GM18499 (cell line): ENCODE data around the gene HEMK1.

ENCODE experiments used
- ATAC-seq: cut with Tn5 transposase; IDR thresholded peaks from one replicate; pipeline ENCODE4 v1.9.1; 2021; ENCODE audit warnings: moderate number of reproducible peaks; ENCODE audit not compliant: insufficient read depth, unreplicated experiment

HEMK1 gene, protein sequence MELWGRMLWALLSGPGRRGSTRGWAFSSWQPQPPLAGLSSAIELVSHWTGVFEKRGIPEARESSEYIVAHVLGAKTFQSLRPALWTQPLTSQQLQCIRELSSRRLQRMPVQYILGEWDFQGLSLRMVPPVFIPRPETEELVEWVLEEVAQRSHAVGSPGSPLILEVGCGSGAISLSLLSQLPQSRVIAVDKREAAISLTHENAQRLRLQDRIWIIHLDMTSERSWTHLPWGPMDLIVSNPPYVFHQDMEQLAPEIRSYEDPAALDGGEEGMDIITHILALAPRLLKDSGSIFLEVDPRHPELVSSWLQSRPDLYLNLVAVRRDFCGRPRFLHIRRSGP

DNA sequence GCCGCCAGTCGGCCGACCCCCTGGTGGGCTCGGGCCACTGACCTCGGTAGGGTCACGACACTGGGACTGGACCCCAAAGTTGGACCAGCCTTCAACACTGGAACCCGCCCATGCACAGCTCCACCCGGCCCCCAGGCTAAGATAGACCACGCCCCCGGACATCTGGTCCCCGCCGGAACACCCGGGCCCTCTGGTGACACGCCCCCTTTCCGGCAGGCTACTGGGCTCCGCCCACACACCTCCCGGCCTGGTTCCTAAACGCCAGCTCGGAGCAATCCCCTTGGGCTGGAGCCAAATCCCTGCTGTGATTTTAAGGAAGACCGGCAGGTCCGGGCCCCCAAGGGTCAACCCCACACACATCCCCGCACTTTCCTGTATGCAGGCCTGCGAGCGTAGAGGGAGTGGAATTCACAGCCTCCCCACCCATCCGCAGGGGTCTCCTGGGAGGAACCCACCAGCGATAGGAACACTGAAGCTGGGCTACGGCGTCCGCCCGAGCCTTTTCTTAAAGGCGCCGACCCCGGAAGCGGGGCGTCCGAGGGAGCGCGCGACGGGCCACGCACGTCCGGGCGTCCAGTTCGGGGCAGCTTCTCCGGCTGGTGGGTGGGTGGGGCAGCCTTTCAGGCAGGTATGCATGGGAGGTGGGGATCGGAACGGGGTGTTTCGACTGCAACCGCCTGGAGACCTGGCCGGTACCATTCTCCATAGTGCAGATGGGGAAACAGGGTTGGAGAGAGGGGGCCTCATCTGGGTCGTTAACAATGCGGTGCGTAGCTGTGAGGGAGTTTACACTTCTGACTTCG is at the start of gene HEMK1:
Gene HEMK1, plus strand, starts transcription at position 576 of the 803 bp plus-strand sequence. CDS start 1,583 bp downstream, outside the sequence.
- ATAC-seq, result peak; percentile 46

DNA sequence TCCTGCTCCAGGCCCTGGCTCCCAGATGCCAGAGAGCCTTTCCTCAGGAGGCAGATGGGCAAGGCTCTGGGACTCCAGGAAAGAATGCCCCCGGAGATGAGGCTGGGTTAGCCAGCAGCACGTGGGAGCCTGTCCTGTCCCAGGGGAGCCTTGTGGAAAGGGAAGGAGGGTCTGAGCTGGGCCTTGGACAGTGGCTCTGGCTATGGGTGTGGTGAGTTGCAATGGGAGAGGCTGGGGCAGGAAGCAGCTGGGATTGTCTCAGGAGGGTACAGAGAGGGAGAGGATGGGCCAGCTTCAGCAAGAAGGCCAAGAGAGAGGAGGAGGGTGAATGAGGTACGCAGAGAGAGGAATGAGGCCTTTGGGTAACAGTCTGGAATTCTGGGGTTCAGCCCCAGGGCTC is 48.5 kb upstream of the HEMK1 start:
- no peak for ATAC-seq

GRCh38 chr3:50521572-50521971 is 47.8 kb upstream of the HEMK1 start:
- no peak for ATAC-seq

DNA sequence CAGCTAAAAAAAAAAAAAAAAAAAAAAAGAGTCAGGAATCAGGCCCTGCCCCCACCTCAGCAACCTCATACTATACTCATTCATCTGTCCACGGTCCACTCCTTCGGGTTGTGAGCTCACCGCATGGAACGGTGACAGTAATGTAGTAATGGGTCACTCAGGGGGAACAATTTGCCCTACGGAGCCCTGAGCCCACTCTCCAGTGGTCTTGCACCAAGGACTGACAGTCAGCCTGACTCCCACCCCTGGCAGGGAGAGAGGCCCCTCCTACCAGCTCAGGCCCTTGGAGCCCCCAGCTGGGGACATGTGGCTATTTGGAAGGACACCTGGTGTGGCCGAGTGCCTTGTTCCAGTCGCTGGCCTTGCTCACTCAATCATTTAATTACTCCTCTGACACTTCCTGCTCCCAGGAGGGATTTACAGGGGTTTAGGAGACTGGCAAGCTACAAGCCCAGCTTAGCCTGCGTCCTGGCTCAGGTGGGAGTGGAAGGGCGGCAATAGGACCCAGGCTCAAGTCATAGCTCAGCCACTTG is 46.0 kb upstream of the HEMK1 start:
- no peak for ATAC-seq

- no peak for ATAC-seq
Observed at GRCh38 chr3:50524746-50525145, 44.6 kb upstream of the HEMK1 start.

- ATAC-seq, result no peak
Observed at GRCh38 chr3:50525191-50525910, 44.0 kb upstream of the HEMK1 start.

DNA sequence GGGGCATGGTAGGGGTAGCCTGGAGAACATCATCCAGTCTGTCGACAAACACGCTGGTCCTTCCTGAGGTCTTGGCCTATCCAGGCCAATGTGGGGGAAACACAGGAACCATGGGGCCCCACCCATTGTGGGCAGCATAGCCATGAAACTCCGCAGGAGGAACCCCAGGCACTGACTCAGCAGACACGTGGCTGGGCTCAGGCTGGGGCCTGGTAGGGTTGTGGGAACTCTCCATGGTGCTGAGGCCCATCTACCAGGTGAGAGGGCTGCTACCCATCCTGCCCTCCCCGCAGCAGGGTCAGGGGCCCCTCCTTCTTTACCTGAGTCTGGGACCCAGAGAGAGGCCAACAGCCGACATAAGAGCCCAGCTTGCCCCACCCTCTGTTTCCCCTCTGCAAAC is 43.3 kb upstream of the HEMK1 start:
- ATAC-seq, result no peak

- ATAC-seq, result no peak
Observed at GRCh38 chr3:50530001-50530970, 39.0 kb upstream of the HEMK1 start.

GRCh38 chr3:50531201-50531600 is 38.1 kb upstream of the HEMK1 start:
- no peak for ATAC-seq

- no peak for ATAC-seq
Observed at GRCh38 chr3:50532062-50532705, 37.1 kb upstream of the HEMK1 start.

GRCh38 chr3:50533316-50533715 is 36.0 kb upstream of the HEMK1 start:
- no peak for ATAC-seq

DNA sequence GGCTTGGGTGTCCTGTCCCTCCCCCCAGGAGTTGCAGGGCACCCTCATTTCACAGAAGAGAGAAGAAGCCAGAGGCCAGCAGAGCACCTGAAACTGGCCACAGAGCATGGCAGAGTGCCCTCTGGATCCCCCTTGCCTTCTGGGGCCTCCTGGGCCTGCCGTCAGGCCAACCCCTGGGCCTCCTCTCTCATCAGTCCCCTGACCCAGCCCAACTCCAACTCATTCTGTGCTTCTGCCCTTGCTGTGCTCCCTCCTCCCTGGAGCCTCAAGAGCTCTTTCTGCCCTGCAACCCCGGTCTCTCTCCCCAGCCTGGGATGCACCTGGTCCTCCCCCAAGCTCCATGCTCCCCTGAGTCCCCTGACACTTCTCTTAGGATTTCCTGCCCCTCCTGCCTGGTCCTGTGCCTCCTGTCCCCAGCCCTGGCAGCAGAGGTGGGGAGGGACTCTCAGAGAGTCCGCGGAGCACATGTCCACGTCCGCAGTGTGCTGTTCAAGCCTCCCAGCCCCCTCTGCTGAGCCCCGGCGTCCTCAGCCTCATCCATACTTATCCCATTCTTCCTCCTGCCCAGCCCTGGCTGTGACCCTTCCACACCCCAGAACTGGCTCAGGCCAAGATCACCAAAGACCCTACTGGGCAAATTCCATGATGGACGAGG is 35.4 kb upstream of the HEMK1 start:
- ATAC-seq, result no peak

DNA sequence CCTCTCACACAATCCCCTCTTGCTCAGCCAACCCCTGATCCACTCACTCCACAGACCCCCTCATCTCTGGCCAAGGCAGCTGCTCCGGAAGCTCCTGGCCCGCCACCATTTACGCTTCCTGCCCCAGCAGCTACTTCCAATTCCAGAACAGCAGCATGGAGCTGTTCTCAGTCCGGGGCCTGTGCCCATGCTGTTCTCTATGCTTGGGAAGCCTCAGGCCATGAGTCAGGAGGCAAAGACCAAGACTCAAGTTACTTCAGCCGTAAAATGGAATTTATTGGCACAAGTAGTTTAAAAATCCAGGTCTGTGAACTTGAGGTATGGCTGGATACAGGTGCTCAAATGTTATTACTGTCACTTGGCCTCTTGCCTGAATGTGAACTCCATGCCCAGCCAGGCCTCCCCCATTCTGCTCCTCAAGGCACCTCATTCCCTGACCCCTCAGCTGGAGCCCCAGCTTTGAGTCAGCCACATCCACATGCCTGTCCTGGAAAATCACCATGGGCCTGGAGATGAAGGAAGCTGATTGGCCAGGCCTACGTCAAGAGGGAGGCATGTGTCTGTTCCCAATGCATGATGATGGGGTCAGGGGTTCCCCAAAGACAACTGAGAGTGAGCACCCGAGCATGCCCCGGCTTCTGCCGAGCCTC is 34.5 kb upstream of the HEMK1 start:
- ATAC-seq, result no peak

DNA sequence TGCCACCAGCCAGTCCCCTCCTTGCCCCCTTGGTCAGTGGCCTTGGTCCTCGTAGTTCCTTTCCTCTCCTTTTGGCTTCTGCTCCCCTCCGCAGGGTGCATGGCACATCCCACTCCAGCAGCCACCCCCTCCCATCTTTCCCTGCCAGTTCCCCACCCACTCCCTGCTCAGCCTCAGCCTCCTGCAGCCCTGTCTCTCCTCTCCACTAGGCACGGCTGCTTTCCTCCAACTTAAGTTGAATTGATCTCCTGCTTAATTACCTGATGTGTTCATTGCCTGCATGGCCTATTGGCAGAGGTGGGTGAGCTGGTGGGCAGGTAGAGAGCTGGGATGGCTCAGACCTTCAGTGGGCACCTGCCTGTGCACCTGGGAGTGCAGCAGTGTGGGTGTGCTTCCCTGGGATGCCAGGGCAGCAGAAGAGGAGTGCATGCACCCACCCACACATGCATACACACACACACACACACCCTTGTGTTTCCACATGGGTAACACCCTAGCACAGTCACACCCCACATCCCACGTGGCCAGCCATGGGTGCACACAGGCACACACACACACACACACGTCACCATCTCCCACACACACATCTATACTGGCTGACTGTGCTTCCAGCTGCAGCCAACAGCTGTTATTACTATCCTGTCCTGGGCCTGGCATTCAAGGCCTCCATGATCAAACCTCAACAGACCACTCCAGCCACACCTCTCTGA is 32.7 kb upstream of the HEMK1 start:
- ATAC-seq, result no peak

GRCh38 chr3:50537421-50538129 is 31.7 kb upstream of the HEMK1 start:
- no peak for ATAC-seq

DNA sequence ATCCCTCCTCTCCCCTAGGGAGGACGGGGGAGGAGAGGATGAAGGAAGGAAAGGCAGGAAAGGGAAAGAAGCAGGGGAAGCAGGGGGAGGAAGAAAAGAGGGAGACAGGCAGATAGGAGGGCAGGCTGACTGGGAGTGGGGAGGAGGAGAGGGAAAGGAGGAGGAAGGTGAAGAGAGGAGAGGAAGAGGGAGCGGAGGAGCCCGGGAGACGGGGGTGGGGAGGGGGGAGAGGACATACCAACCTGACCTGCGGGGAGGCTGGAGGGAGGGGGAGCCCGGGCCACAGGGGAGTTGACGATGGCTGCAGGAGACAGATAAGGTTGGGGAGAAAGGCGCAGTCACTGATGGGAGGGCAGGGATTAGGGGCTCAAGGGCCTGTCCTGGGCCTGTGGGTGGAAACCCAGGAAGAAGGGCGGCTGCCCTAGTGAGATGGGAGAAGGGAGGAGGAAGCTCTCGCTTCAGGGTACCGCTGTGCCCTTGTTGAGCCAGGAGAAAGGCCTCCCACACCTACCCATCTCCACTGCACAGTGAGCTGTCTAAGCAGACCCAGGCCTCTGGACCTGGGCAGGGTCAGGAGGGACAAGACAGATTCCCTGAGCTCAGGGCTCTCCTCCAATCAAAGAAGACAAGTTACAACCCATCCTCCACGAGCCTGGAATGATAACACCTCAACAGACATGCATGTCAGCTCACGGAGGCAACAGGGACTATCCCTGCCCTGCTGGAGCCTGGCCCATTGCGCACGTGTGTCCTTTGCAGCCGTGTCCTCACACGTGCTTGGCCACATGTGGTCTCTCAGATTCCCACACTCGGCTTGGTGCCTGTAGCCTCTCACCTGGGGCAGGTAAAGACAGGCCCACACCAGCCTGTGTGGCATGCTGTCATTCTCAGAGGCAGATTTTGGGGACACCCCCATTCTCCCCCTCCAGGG is 29.7 kb upstream of the HEMK1 start:
- ATAC-seq, result no peak
